Measurements from ENCODE around the gene ERBB4.

GRCh38 chr2:211837706-211838105 lies 700.9 kb downstream of the ERBB4 start:
- TF ChIP-seq CTCF (conservative IDR thresholded peaks at IDR 0.05; ENCODE audit: low read depth, low read length): no peak
- TF ChIP-seq EZH2 (IDR thresholded peaks at IDR 0.05; ENCODE audit: borderline replicate concordance, low read depth, low read length, poor library complexity, severe bottlenecking): no peak
